H9 (cell line): ENCODE data around the gene NAALADL1. TPM values are rescaled to one million over a fixed set of nuclear protein-coding genes. Genes with fewer than 3 reads are reported as not detected.

Experiments
- DNase-seq: peaks from one replicate; pipeline ENCODE4 v3.0.0-alpha.2; 2017
- H2AFZ ChIP-seq: one replicate; pipeline ENCODE4 v1.6.1; 2013; ENCODE audit warnings: mild to moderate bottlenecking, low read length, control low read depth, moderate library complexity
- H2AK5ac ChIP-seq: 2 replicates; pipeline ENCODE4 v1.6.1; 2013; ENCODE audit warnings: low read length, control low read depth, mixed read lengths; ENCODE audit not compliant: insufficient read length
- H2BK120ac ChIP-seq: one replicate; pipeline ENCODE4 v1.6.1; 2013; ENCODE audit warnings: low read depth, mild to moderate bottlenecking, low read length, control low read depth, inconsistent platforms; ENCODE audit not compliant: poor library complexity, severe bottlenecking
- H2BK12ac ChIP-seq: 2 replicates; pipeline ENCODE4 v1.6.1; 2013; ENCODE audit warnings: low read length, control low read depth, mixed read lengths, low read depth; ENCODE audit not compliant: insufficient read length
- H2BK15ac ChIP-seq: 2 replicates; pipeline ENCODE4 v1.6.1; 2013; ENCODE audit warnings: low read depth, low read length, control low read depth
- H2BK20ac ChIP-seq: one replicate; pipeline ENCODE4 v1.6.1; 2013; ENCODE audit warnings: low read depth, mild to moderate bottlenecking, low read length, control low read depth, inconsistent platforms; ENCODE audit not compliant: poor library complexity, severe bottlenecking
- H2BK5ac ChIP-seq: 2 replicates; pipeline ENCODE4 v1.6.1; 2013; ENCODE audit warnings: low read length, control low read depth, mixed read lengths; ENCODE audit not compliant: insufficient read length
- H3K14ac ChIP-seq: 2 replicates; pipeline ENCODE4 v1.6.1; 2013; ENCODE audit warnings: low read length, control low read depth; ENCODE audit not compliant: insufficient read depth
- H3K18ac ChIP-seq: 2 replicates; pipeline ENCODE4 v1.6.1; 2013; ENCODE audit warnings: low read depth, mild to moderate bottlenecking, mixed read lengths, low read length, control low read depth; ENCODE audit not compliant: insufficient read length
- H3K23ac ChIP-seq: 2 replicates; pipeline ENCODE4 v1.6.1; 2013; ENCODE audit warnings: low read length, control low read depth, mixed read lengths, low read depth; ENCODE audit not compliant: insufficient read length
- H3K23me2 ChIP-seq: 2 replicates; pipeline ENCODE4 v1.6.1; 2013; ENCODE audit warnings: low read depth, mild to moderate bottlenecking, mixed read lengths, low read length, control low read depth; ENCODE audit not compliant: insufficient read length, poor library complexity, severe bottlenecking
- H3K27ac ChIP-seq: 2 replicates; pipeline ENCODE4 v1.5.1; 2013; ENCODE audit warnings: low read length, control low read depth, mixed read lengths, low read depth; ENCODE audit not compliant: insufficient read length
- H3K27me3 ChIP-seq: 2 replicates; pipeline ENCODE4 v1.6.1; 2013; ENCODE audit warnings: low read length, control low read depth, inconsistent platforms; ENCODE audit not compliant: insufficient read depth
- H3K4ac ChIP-seq: 2 replicates; pipeline ENCODE4 v1.6.1; 2013; ENCODE audit warnings: low read depth, mild to moderate bottlenecking, control low read depth, inconsistent platforms, low read length, moderate library complexity
- H3K4me1 ChIP-seq: 2 replicates; pipeline ENCODE4 v1.6.1; 2013; ENCODE audit warnings: low read length, control low read depth, inconsistent platforms; ENCODE audit not compliant: insufficient read depth
- H3K4me2 ChIP-seq: 2 replicates; pipeline ENCODE4 v1.6.1; 2013; ENCODE audit warnings: low read length, control low read depth, mixed read lengths; ENCODE audit not compliant: insufficient read length, insufficient read depth
- H3K56ac ChIP-seq: 2 replicates; pipeline ENCODE4 v1.6.1; 2013; ENCODE audit warnings: low read depth, mild to moderate bottlenecking, mixed read lengths, low read length, control low read depth; ENCODE audit not compliant: insufficient read length
- H3K79me1 ChIP-seq: 2 replicates; pipeline ENCODE4 v1.6.1; 2013; ENCODE audit warnings: low read depth, mild to moderate bottlenecking, moderate library complexity, low read length, control low read depth, inconsistent platforms; ENCODE audit not compliant: insufficient read depth, poor library complexity, severe bottlenecking
- H3K79me2 ChIP-seq: 2 replicates; pipeline ENCODE4 v1.6.1; 2013; ENCODE audit warnings: low read length, control low read depth, inconsistent platforms; ENCODE audit not compliant: insufficient read depth
- H3K9ac ChIP-seq: 2 replicates; pipeline ENCODE4 v1.6.1; 2013; ENCODE audit warnings: low read length, control low read depth, mixed read lengths; ENCODE audit not compliant: insufficient read length; ENCODE audit errors: extremely low read depth
- H3K9me3 ChIP-seq: one replicate; pipeline ENCODE4 v1.6.1; 2013; ENCODE audit warnings: low read depth, low read length, inconsistent platforms; ENCODE audit not compliant: control insufficient read depth
- H3T11ph ChIP-seq: one replicate; pipeline ENCODE4 v1.6.1; 2013; ENCODE audit warnings: mild to moderate bottlenecking, low read length, control low read depth, inconsistent platforms
- H4K20me1 ChIP-seq: one replicate; pipeline ENCODE4 v1.6.1; 2013; ENCODE audit not compliant: control insufficient read depth, insufficient read length, insufficient read depth
- H4K5ac ChIP-seq: 2 replicates; pipeline ENCODE4 v1.6.1; 2013; ENCODE audit warnings: low read depth, mild to moderate bottlenecking, mixed read lengths, low read length, control low read depth; ENCODE audit not compliant: insufficient read length
- H4K8ac ChIP-seq: replicated peaks from 2 replicates; pipeline ENCODE4 v1.6.1; 2013; ENCODE audit warnings: low read length, control low read depth, mixed read lengths, low read depth; ENCODE audit not compliant: insufficient read length
- H4K91ac ChIP-seq: 2 replicates; pipeline ENCODE4 v1.6.1; 2013; ENCODE audit warnings: low read depth, mild to moderate bottlenecking, moderate library complexity, mixed read lengths, low read length, control low read depth; ENCODE audit not compliant: insufficient read length
- H3K27ac Mint-ChIP-seq, 3 experiments: 2 replicates in 2 of 3; 3 replicates in 1 of 3; pipeline ENCODE4 v1.8.0; 2020 to 2021; ENCODE audit warnings: mixed read lengths in 3 of 3, mild to moderate bottlenecking in 1 of 3, moderate library complexity in 1 of 3
- H3K27me3 Mint-ChIP-seq: 2 replicates; pipeline ENCODE4 v1.8.0; 2021; ENCODE audit warnings: low read depth, mild to moderate bottlenecking, moderate library complexity, mixed read lengths
- H3K36me3 Mint-ChIP-seq, 3 experiments: 2 replicates in 2 of 3; 3 replicates in 1 of 3; pipeline ENCODE4 v1.8.0; 2020 to 2021; ENCODE audit warnings: low read depth in 3 of 3, mixed read lengths in 3 of 3; ENCODE audit not compliant: insufficient read depth in 1 of 3
- H3K4me1 Mint-ChIP-seq, 2 experiments: 2 replicates each; pipeline ENCODE4 v1.8.0; 2020; ENCODE audit warnings: mixed read lengths in 2 of 2
- H3K4me3 Mint-ChIP-seq, 2 experiments: 2 replicates in 1 of 2; 3 replicates in 1 of 2; pipeline ENCODE4 v1.8.0; 2020 to 2021; ENCODE audit warnings: mild to moderate bottlenecking in 2 of 2, mixed read lengths in 2 of 2, moderate library complexity in 1 of 2
- H3K9me3 Mint-ChIP-seq, 2 experiments: 2 replicates in 1 of 2; 3 replicates in 1 of 2; pipeline ENCODE4 v1.8.0; 2020; ENCODE audit warnings: mild to moderate bottlenecking in 2 of 2, mixed read lengths in 2 of 2, moderate library complexity in 1 of 2
- CTCF ChIP-seq: fragments of 200-600 bp; sonication (generic); conservative IDR thresholded peaks from 3 replicates; pipeline ENCODE4 v1.8.0; 2021; ENCODE audit warnings: antibody characterized with exemption, mild to moderate bottlenecking
- WGBS: extraction: QIAGEN DNeasy Blood & Tissue Kit; methylation state at CpG from one replicate; pipeline ENCODE4 v1.1.7; 2013; ENCODE audit warnings: missing lambda C conversion rate, low lambda C conversion rate, mixed read lengths; ENCODE audit not compliant: insufficient read length; ENCODE audit errors: extremely low coverage; 5-methylcytosine and 5-hydroxymethylcytosine counted together
- total RNA-seq: library from RNA; stranded (reverse); gene quantifications from 2 replicates; pipeline ENCODE4 v1.2.1, GENCODE V29; 2021

Gene NAALADL1
- total RNA-seq, 1 experiment from 2014 or later: 1.0 TPM

GRCh38 chr11:65064847-65065240, 6.5 kb upstream of the NAALADL1 start:
- Mint-ChIP-seq H3K27ac (no peak overlapping the region), H3K9me3 (no peaks in the 10 kb centered on the region), H3K27me3 (peaks cover 3% of the 10 kb centered on the region), H3K36me3 (no peaks in the 10 kb centered on the region), H3K4me1 (peaks cover 25 to 34% of the 10 kb centered on the region in 2 experiments), H3K4me3 (no peak overlapping the region)
- no peak overlapping the region for H4K91ac ChIP-seq
- H3K14ac ChIP-seq: no peak overlapping the region
- no peak overlapping the region for H2BK5ac ChIP-seq
- H3K79me2 ChIP-seq: no peaks in the 10 kb centered on the region
- H3K27ac ChIP-seq: no peak overlapping the region
- H3K4me1 ChIP-seq: peaks cover 6% of the 10 kb centered on the region; the same call in 1 of the 2 replicates
- TF ChIP-seq CTCF: no peak
- no peaks in the 10 kb centered on the region for H3K27me3 ChIP-seq
- no peak for DNase-seq
- H2AK5ac ChIP-seq: no peak overlapping the region
- no peak overlapping the region for H2BK20ac ChIP-seq
- no peak overlapping the region for H2BK15ac ChIP-seq
- no peak overlapping the region for H3K23ac ChIP-seq
- H3K79me1 ChIP-seq: no peaks in the 10 kb centered on the region
- H3K9ac ChIP-seq: no peak overlapping the region
- no peaks in the 10 kb centered on the region for H4K20me1 ChIP-seq
- H3K18ac ChIP-seq: no peak overlapping the region
- H3K23me2 ChIP-seq: no peaks in the 10 kb centered on the region
- no peak overlapping the region for H3K4me2 ChIP-seq
- no peak overlapping the region for H2AFZ ChIP-seq
- no peak overlapping the region for H2BK12ac ChIP-seq
- H3K9me3 ChIP-seq: no peaks in the 10 kb centered on the region
- WGBS: no CpG with 5 or more reads among the region's 4 CpGs
- no peak overlapping the region for H2BK120ac ChIP-seq
- H3K4ac ChIP-seq: no peak overlapping the region
- H3T11ph ChIP-seq: no peak overlapping the region
- H4K5ac ChIP-seq: no peak overlapping the region
- no peak overlapping the region for H4K8ac ChIP-seq
- H3K56ac ChIP-seq: no peak overlapping the region
